H1 (cell line): ENCODE results near the gene PRDM5. TPM values are rescaled to one million over a fixed set of nuclear protein-coding genes. Genes with fewer than 3 reads are reported as not detected.

Experiments
- CTCF ChIA-PET: fragments of 300-600 bp; sonication (Branson Sonifier 250); formaldehyde crosslinking; loops from one replicate; lab custom pipeline; 2021; ENCODE audit not compliant: partially characterized antibody; lab: Charles Lee
- POLR2A ChIA-PET: fragments of 300-600 bp; sonication (Branson Sonifier 250); formaldehyde crosslinking; loops from one replicate; lab custom pipeline; 2021; ENCODE audit warnings: inconsistent platforms; ENCODE audit not compliant: partially characterized antibody; lab: Charles Lee
- DNase-seq, 2 experiments: peaks; one replicate each; pipeline versions ENCODE4 v3.0.0 to v3.0.0-alpha.2; 2010 to 2022; ENCODE audit warnings: low spot score in 2 of 2, low read depth in 1 of 2, mixed read lengths in 1 of 2
- FAIRE-seq: peaks from 2 replicates; lab custom pipeline; 2011; peaks lifted over from hg19 to GRCh38; lab: Jason Lieb, UNC
- H2AFZ ChIP-seq: 2 replicates; pipeline ENCODE4 v1.8.1; 2012; ENCODE audit warnings: low read length, inconsistent platforms
- H2AK5ac ChIP-seq: 2 replicates; pipeline ENCODE4 v1.6.1; 2013; ENCODE audit warnings: low read depth, low read length
- H2BK120ac ChIP-seq: replicated peaks from 2 replicates; pipeline ENCODE3; 2013; ENCODE audit warnings: low read depth, low read length, inconsistent platforms
- H2BK12ac ChIP-seq: 2 replicates; pipeline ENCODE4 v1.6.1; 2013; ENCODE audit warnings: low read depth, low read length
- H2BK15ac ChIP-seq: 2 replicates; pipeline ENCODE4 v1.6.1; 2013; ENCODE audit warnings: low read length
- H2BK20ac ChIP-seq: 2 replicates; pipeline ENCODE4 v1.6.1; 2013; ENCODE audit warnings: low read length
- H2BK5ac ChIP-seq: 2 replicates; pipeline ENCODE4 v1.6.1; 2013; ENCODE audit warnings: low read depth, low read length
- H3K14ac ChIP-seq: 2 replicates; pipeline ENCODE4 v1.6.1; 2013; ENCODE audit warnings: inconsistent platforms; ENCODE audit not compliant: insufficient read length
- H3K18ac ChIP-seq: 2 replicates; pipeline ENCODE4 v1.6.1; 2013; ENCODE audit warnings: low read length; ENCODE audit errors: extremely low read depth
- H3K23ac ChIP-seq: 2 replicates; pipeline ENCODE4 v1.6.1; 2013; ENCODE audit warnings: inconsistent platforms; ENCODE audit not compliant: insufficient read length
- H3K23me2 ChIP-seq: 2 replicates; pipeline ENCODE4 v1.6.1; 2013; ENCODE audit warnings: low read depth, low read length
- H3K27ac ChIP-seq: 2 replicates; pipeline ENCODE4 v1.6.1; 2011; ENCODE audit warnings: low read depth, low read length, inconsistent platforms
- H3K27me3 ChIP-seq, 4 experiments: replicated peaks in 1 of 4; 1 replicate in 1 of 4; 2 replicates in 3 of 4; pipeline versions ENCODE4 v1.6.1 to v1.8.1; 2011 to 2013; ENCODE audit warnings: low read length in 3 of 4, mild to moderate bottlenecking in 3 of 4, inconsistent platforms in 2 of 4, mixed read lengths in 2 of 4, moderate library complexity in 1 of 4; ENCODE audit not compliant: control insufficient read depth in 3 of 4, insufficient read depth in 3 of 4; ENCODE audit errors: extremely low read depth in 1 of 4
- H3K36me3 ChIP-seq, 4 experiments: 2 replicates each; pipeline versions ENCODE4 v1.6.1 to v1.8.1; 2011 to 2013; ENCODE audit warnings: mild to moderate bottlenecking in 4 of 4, low read length in 3 of 4, moderate library complexity in 2 of 4, control low read depth in 1 of 4, inconsistent platforms in 1 of 4; ENCODE audit not compliant: insufficient read depth in 4 of 4, control insufficient read depth in 2 of 4
- H3K4ac ChIP-seq: replicated peaks from 2 replicates; pipeline ENCODE3; 2013; ENCODE audit warnings: low read length, low read depth, mixed read lengths, inconsistent platforms; ENCODE audit not compliant: insufficient read length
- H3K4me1 ChIP-seq, 4 experiments: replicated peaks in 1 of 4; 1 replicate in 1 of 4; 2 replicates in 3 of 4; pipeline versions ENCODE4 v1.6.1 to v1.8.1; 2011 to 2013; ENCODE audit warnings: low read length in 3 of 4, inconsistent platforms in 2 of 4, mixed read lengths in 1 of 4; ENCODE audit not compliant: insufficient read depth in 4 of 4, control insufficient read depth in 3 of 4
- H3K4me2 ChIP-seq, 2 experiments: 2 replicates each; pipeline versions ENCODE4 v1.6.1 to v1.8.1; 2011 to 2013; ENCODE audit warnings: low read depth in 2 of 2, low read length in 2 of 2, control low read depth in 1 of 2, inconsistent platforms in 1 of 2, mild to moderate bottlenecking in 1 of 2; ENCODE audit not compliant: insufficient read depth in 1 of 2
- H3K4me3 ChIP-seq, 4 experiments: fragments of 200-600, 300-600 bp in 1 of 4; sonication (generic), shearing (Covaris generic), sonication (Bioruptor Twin) in 1 of 4; 2 replicates each; pipeline versions ENCODE4 v1.5.1 to v1.8.1; 2011 to 2016; ENCODE audit warnings: low read length in 4 of 4, low read depth in 3 of 4, control low read depth in 2 of 4, inconsistent platforms in 2 of 4, mild to moderate bottlenecking in 2 of 4, mixed read lengths in 1 of 4, moderate library complexity in 1 of 4; ENCODE audit not compliant: insufficient read depth in 2 of 4; ENCODE audit errors: extremely low read depth in 1 of 4
- H3K56ac ChIP-seq: replicated peaks from 2 replicates; pipeline ENCODE3; 2013; ENCODE audit warnings: low read depth, mild to moderate bottlenecking, mixed read lengths, low read length, inconsistent platforms; ENCODE audit not compliant: insufficient read length
- H3K79me1 ChIP-seq: 2 replicates; pipeline ENCODE4 v1.6.1; 2013; ENCODE audit warnings: low read depth, low read length, control low read depth
- H3K79me2 ChIP-seq, 2 experiments: 2 replicates each; pipeline versions ENCODE4 v1.6.1 to v1.8.1; 2012 to 2013; ENCODE audit warnings: low read length in 2 of 2, mild to moderate bottlenecking in 2 of 2, inconsistent platforms in 1 of 2; ENCODE audit not compliant: insufficient read depth in 2 of 2, control insufficient read depth in 1 of 2
- H3K9ac ChIP-seq, 4 experiments: replicated peaks in 1 of 4; 1 replicate in 1 of 4; 2 replicates in 3 of 4; pipeline versions ENCODE4 v1.6.1 to v1.8.1; 2011 to 2013; ENCODE audit warnings: low read depth in 3 of 4, low read length in 3 of 4, control low read depth in 2 of 4, mild to moderate bottlenecking in 2 of 4, moderate library complexity in 2 of 4, inconsistent platforms in 1 of 4; ENCODE audit errors: extremely low read depth in 1 of 4
- H3K9me3 ChIP-seq, 2 experiments: 2 replicates each; pipeline versions ENCODE4 v1.6.1 to v1.8.1; 2012 to 2013; ENCODE audit warnings: mild to moderate bottlenecking in 2 of 2, moderate library complexity in 2 of 2, control low read depth in 1 of 2, inconsistent platforms in 1 of 2, low read depth in 1 of 2, low read length in 1 of 2, mixed read lengths in 1 of 2; ENCODE audit not compliant: insufficient read depth in 2 of 2
- H4K20me1 ChIP-seq, 2 experiments: replicated peaks in 1 of 2; 2 replicates each; pipeline versions ENCODE3 to v1.8.1; 2011 to 2013; ENCODE audit warnings: inconsistent platforms in 2 of 2, low read length in 2 of 2, mild to moderate bottlenecking in 1 of 2; ENCODE audit not compliant: insufficient read depth in 2 of 2, control insufficient read depth in 1 of 2
- H4K5ac ChIP-seq: 2 replicates; pipeline ENCODE4 v1.6.1; 2013; ENCODE audit warnings: low read length, low read depth, mixed read lengths, inconsistent platforms; ENCODE audit not compliant: insufficient read length
- H4K8ac ChIP-seq: 2 replicates; pipeline ENCODE4 v1.8.0; 2013; ENCODE audit warnings: mild to moderate bottlenecking, moderate library complexity, low read length, inconsistent platforms; ENCODE audit not compliant: insufficient read depth; ENCODE audit errors: extremely low read depth
- H4K91ac ChIP-seq: replicated peaks from 2 replicates; pipeline ENCODE3; 2013; ENCODE audit warnings: low read length, mixed read lengths, inconsistent platforms; ENCODE audit not compliant: insufficient read length
- ASH2L ChIP-seq: fragments of 200-600, 300-600 bp; sonication (generic); IDR thresholded peaks from one replicate; pipeline ENCODE4 v1.7.1; 2017; ENCODE audit warnings: low read length
- ATF2 ChIP-seq: IDR thresholded peaks from 2 replicates; pipeline ENCODE4 v1.6.1; 2012; ENCODE audit warnings: low read length, inconsistent platforms
- ATF3 ChIP-seq: IDR thresholded peaks from 2 replicates; pipeline ENCODE4 v1.6.1; 2011; ENCODE audit warnings: low read depth, mild to moderate bottlenecking, low read length; ENCODE audit not compliant: insufficient read depth
- CBX5 ChIP-seq: fragments of 300-800, 300-1000 bp; sonication (generic); IDR thresholded peaks from 2 replicates; pipeline ENCODE4 v1.7.1; 2016; ENCODE audit warnings: antibody characterized with exemption, low read length, low read depth
- CHD1 ChIP-seq: IDR thresholded peaks from 2 replicates; pipeline ENCODE4 v1.6.1; 2012; ENCODE audit warnings: low read depth, low read length, improper control_type of control experiment
- E2F6 ChIP-seq: IDR thresholded peaks from 2 replicates; pipeline ENCODE4 v1.6.1; 2012; ENCODE audit warnings: inconsistent platforms
- GABPA ChIP-seq: IDR thresholded peaks from 2 replicates; pipeline ENCODE4 v1.6.1; 2011; ENCODE audit warnings: mild to moderate bottlenecking, low read length, moderate library complexity, borderline replicate concordance; ENCODE audit not compliant: insufficient read depth
- MAFK ChIP-seq: IDR thresholded peaks from 2 replicates; pipeline ENCODE4 v1.6.1; 2012; ENCODE audit warnings: low read depth, mild to moderate bottlenecking, improper control_type of control experiment, low read length
- POLR2A ChIP-seq, 2 experiments: IDR thresholded peaks; 1 replicate in 1 of 2; 2 replicates in 1 of 2; pipeline ENCODE4 v1.6.1; 2011; ENCODE audit warnings: low read depth in 2 of 2, low read length in 2 of 2, mild to moderate bottlenecking in 2 of 2; ENCODE audit errors: control extremely low read depth in 1 of 2
- RFX5 ChIP-seq: IDR thresholded peaks from 2 replicates; pipeline ENCODE4 v1.6.1; 2011; ENCODE audit warnings: low read depth, low read length, improper control_type of control experiment, borderline replicate concordance
- SIRT6 ChIP-seq: IDR thresholded peaks from one replicate; pipeline ENCODE4 v1.7.1; 2012; ENCODE audit warnings: low read length, inconsistent platforms
- SRF ChIP-seq: IDR thresholded peaks from 2 replicates; pipeline ENCODE4 v1.6.1; 2011; ENCODE audit warnings: mild to moderate bottlenecking, low read depth, low read length, moderate library complexity
- TBP ChIP-seq: IDR thresholded peaks from 2 replicates; pipeline ENCODE4 v1.6.1; 2011; ENCODE audit warnings: low read depth, low read length, improper control_type of control experiment
- WGBS, 2 experiments: shearing (Covaris generic) in 1 of 2; methylation state at CpG; one replicate each; pipeline versions ENCODE4 v1.1.6 to v1.1.7; 2013 to 2015; ENCODE audit warnings: low lambda C conversion rate in 2 of 2, mixed read lengths in 2 of 2, inconsistent platforms in 1 of 2, low coverage in 1 of 2, missing lambda C conversion rate in 1 of 2; ENCODE audit not compliant: insufficient replicate concordance in 2 of 2, insufficient coverage in 1 of 2, insufficient read length in 1 of 2; ENCODE audit errors: extremely low coverage in 1 of 2, missing lambda C conversion rate in 1 of 2; 5-methylcytosine and 5-hydroxymethylcytosine counted together
- polyA plus RNA-seq, 7 experiments: library from polyadenylated mRNA; depleted of rRNA in 3 of 7; stranded (reverse) in 5 of 7; unstranded in 2 of 7; fragments of >200 nt in 5 of 7; fragments of 200-250 nt in 2 of 7; gene quantifications; 1 replicate in 5 of 7; 2 replicates in 1 of 7; 4 replicates in 1 of 7; pipeline versions ENCODE4 v1.2.1 to v1.2.3, GENCODE V29; 2011 to 2013; ENCODE audit warnings: missing spikeins in 2 of 7, mixed read lengths in 2 of 7
- total RNA-seq: library from RNA; stranded (reverse); fragmentation: NEBNext Ultra II Directional; extraction: Animal tissue kit (Norgen Biotek cat#: 25700); gene quantifications from 2 replicates; pipeline ENCODE4 v1.2.1, GENCODE V29; 2021

The PRDM5 gene
- total and polyA plus RNA-seq, 2 of the 8 experiments (the other 6 are each of a cell fraction or from before 2014, with no cell fraction given) = 8.2 to 23.4 TPM

- no peak overlapping the region for H3K9ac ChIP-seq
- TF ChIP-seq E2F6 (no peak), SIRT6 (no peak), RFX5 (no peak), TBP (no peak), CBX5 (no peak), CHD1 (no peak), ASH2L (no peak), MAFK (no peak), POLR2A (IDR thresholded peaks at IDR 0.05; ENCODE audit: control extremely low read depth in 1 of 2, low read depth in 2 of 2, low read length in 2 of 2) (no peak), ATF2 (no peak), ATF3 (no peak), SRF (no peak), GABPA (no peak)
Observed at GRCh38 chr4:120798570-120798969, 124.0 kb downstream of the PRDM5 start.

More at GRCh38 chr4:120798570-120798969, 124.0 kb downstream of the PRDM5 start:
- H2AK5ac ChIP-seq = no peak overlapping the region
- no peak overlapping the region for H3K14ac ChIP-seq
- H4K91ac ChIP-seq = no peak overlapping the region
- H3K27ac ChIP-seq = no peak overlapping the region
- H3K4me1 ChIP-seq = no peaks in the 10 kb centered on the region
- H2BK12ac ChIP-seq = no peak overlapping the region
- ChIA-PET CTCF (interaction anchor here (0.6 to 1.4 kb wide), 5 partner anchors 9 to 1148 kb away, joined by 3 to 4 read pairs (median 3); no protein-coding TSS in a partner anchor), POLR2A (no interaction called here)
- no peak overlapping the region for H2AFZ ChIP-seq
- WGBS, 2 experiments = 85% methylated on average over 3 of the region's 3 CpGs; no CpG with 5 or more reads in 1 of the 2 experiments
- H4K8ac ChIP-seq = no peak overlapping the region
- no peaks in the 10 kb centered on the region for H4K20me1 ChIP-seq
- no peak for DNase-seq
- H3K23ac ChIP-seq = no peak overlapping the region
- H2BK15ac ChIP-seq = no peak overlapping the region
- H2BK20ac ChIP-seq = no peak overlapping the region
- H3K79me2 ChIP-seq = no peaks in the 10 kb centered on the region
- no peaks in the 10 kb centered on the region for H3K9me3 ChIP-seq
- H2BK5ac ChIP-seq = no peak overlapping the region
- H3K36me3 ChIP-seq = no peaks in the 10 kb centered on the region; a peak in 3 of 8 replicates
- no peak overlapping the region for H3K4me3 ChIP-seq
- H3K18ac ChIP-seq = no peak overlapping the region
- H2BK120ac ChIP-seq = no peak overlapping the region
- H4K5ac ChIP-seq = no peak overlapping the region
- no peak overlapping the region for H3K4me2 ChIP-seq
- no peaks in the 10 kb centered on the region for H3K79me1 ChIP-seq
- no peak for FAIRE-seq
- no peaks in the 10 kb centered on the region for H3K23me2 ChIP-seq
- no peaks in the 10 kb centered on the region for H3K27me3 ChIP-seq
- H3K4ac ChIP-seq = no peak overlapping the region
- H3K56ac ChIP-seq = no peak overlapping the region
